Prostate gland (tissue), 2 donors: ENCODE measurements around the gene CACNA2D4. TPM values are rescaled to one million over a fixed set of nuclear protein-coding genes. Genes with fewer than 3 reads are reported as not detected.

Experiments
- DNase-seq: peaks from one replicate; pipeline ENCODE4 v3.0.0-alpha.2; 2019; ENCODE audit warnings: low spot score
- H3K27ac ChIP-seq, 2 donors: fragments of 200-600 bp; sonication (generic); 2 replicates each; pipeline ENCODE4 v1.5.1; 2017 to 2019
- H3K27me3 ChIP-seq: fragments of 200-600 bp; sonication (generic); replicated peaks from 2 replicates; pipeline ENCODE4 v1.5.1; 2019; ENCODE audit not compliant: insufficient read depth
- H3K36me3 ChIP-seq, 2 donors: fragments of 200-600 bp; sonication (generic); 1 replicate in 1 of 2; 2 replicates in 1 of 2; pipeline versions ENCODE4 v1.5.1 to v1.8.1; 2017 to 2019
- H3K4me1 ChIP-seq: fragments of 200-600 bp; sonication (generic); replicated peaks from 2 replicates; pipeline ENCODE4 v1.5.1; 2019
- H3K4me3 ChIP-seq, 2 donors: fragments of 200-600 bp; sonication (generic); 2 replicates each; pipeline ENCODE4 v1.5.1; 2017 to 2019
- H3K9me3 ChIP-seq: fragments of 200-600 bp; sonication (generic); 2 replicates; pipeline ENCODE4 v1.5.1; 2017
- POLR2A ChIP-seq: fragments of 450-650 bp; IDR thresholded peaks from one replicate; pipeline ENCODE4 v1.6.1; 2016; ENCODE audit warnings: antibody characterized with exemption, mild to moderate bottlenecking
- POLR2AphosphoS5 ChIP-seq: sonication (generic); formaldehyde crosslinking; IDR thresholded peaks from one replicate; pipeline ENCODE4 v1.6.1; 2017; ENCODE audit warnings: antibody characterized with exemption
- WGBS: methylation state at CpG from one replicate; pipeline ENCODE4 v1.1.5; 2018; 5-methylcytosine and 5-hydroxymethylcytosine counted together
- intact Hi-C: fragments of 100-400 bp; cut with DNase I; formaldehyde crosslinking; loops from one replicate; pipeline ENCODE4 v1.14.2; 2022
- total RNA-seq, 2 donors: library from RNA; depleted of rRNA; stranded (reverse); fragments of >200 nt; gene quantifications; one replicate each; pipeline ENCODE4 v1.1.0, GENCODE V29; 2016
- TF ChIP-seq, protein P1 (sequence below), 4 experiments: fragments of 200-600 bp in 2 of 4; fragments of 450-650 bp in 2 of 4; sonication (generic) in 2 of 4; IDR thresholded peaks; 1 replicate in 3 of 4; 2 replicates in 1 of 4; pipeline ENCODE4 v1.5.1; 2016 to 2019; ENCODE audit warnings: antibody characterized with exemption in 4 of 4, mild to moderate bottlenecking in 2 of 4, moderate library complexity in 2 of 4

The CACNA2D4 gene
- total RNA-seq, 2 donors from 2014 or later, result 1.4 to 9.4 TPM

DNA sequence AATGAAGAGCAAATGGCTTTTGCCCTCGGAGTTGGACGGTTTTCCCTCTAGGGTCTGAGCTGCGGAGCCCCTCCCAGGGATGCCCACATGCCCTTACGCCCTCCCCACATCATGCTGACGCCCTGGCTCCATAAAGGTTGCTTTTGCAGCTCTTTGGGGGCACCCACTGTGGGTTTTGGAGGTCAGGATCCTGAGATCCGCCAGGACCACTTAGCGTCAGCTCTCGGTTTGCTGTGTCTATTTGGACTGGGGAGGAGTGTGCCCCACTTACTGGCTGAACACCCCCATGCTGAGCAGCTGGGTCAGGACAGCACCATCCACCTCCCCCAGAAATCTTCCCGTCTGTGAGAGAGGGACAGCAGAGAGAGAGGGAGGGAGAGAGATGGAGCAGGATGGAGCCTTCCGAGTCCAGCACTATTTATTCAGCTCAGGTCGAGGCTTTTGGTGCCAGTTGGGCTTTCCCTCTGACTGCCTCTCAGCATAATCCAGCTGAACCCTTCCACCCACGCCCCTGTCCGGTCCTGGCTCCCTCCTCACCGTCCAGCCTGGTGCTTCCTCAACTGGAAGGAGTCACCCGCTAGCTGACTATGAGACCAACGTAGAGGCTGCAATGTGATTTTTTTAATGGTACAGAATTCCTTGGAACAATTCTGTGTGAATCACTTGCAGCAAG lies 117.0 kb downstream of the CACNA2D4 start:
- peaks cover 4% of the 10 kb centered on the region for H3K4me1 ChIP-seq
- TF ChIP-seq POLR2A (no peak), POLR2AphosphoS5 (no peak)
- TF ChIP-seq, protein P1, sequence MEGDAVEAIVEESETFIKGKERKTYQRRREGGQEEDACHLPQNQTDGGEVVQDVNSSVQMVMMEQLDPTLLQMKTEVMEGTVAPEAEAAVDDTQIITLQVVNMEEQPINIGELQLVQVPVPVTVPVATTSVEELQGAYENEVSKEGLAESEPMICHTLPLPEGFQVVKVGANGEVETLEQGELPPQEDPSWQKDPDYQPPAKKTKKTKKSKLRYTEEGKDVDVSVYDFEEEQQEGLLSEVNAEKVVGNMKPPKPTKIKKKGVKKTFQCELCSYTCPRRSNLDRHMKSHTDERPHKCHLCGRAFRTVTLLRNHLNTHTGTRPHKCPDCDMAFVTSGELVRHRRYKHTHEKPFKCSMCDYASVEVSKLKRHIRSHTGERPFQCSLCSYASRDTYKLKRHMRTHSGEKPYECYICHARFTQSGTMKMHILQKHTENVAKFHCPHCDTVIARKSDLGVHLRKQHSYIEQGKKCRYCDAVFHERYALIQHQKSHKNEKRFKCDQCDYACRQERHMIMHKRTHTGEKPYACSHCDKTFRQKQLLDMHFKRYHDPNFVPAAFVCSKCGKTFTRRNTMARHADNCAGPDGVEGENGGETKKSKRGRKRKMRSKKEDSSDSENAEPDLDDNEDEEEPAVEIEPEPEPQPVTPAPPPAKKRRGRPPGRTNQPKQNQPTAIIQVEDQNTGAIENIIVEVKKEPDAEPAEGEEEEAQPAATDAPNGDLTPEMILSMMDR (IDR thresholded peaks at IDR 0.05), result no peak
- H3K36me3 ChIP-seq, result no peaks in the 10 kb centered on the region
- no peak overlapping the region for H3K27ac ChIP-seq
- intact Hi-C loops, result no loop called here
- H3K4me3 ChIP-seq, result no peak overlapping the region
- WGBS, result 59% methylated on average over 16 of the region's 16 CpGs
- no peak for DNase-seq
- H3K9me3 ChIP-seq, result no peaks in the 10 kb centered on the region
- no peaks in the 10 kb centered on the region for H3K27me3 ChIP-seq

DNA sequence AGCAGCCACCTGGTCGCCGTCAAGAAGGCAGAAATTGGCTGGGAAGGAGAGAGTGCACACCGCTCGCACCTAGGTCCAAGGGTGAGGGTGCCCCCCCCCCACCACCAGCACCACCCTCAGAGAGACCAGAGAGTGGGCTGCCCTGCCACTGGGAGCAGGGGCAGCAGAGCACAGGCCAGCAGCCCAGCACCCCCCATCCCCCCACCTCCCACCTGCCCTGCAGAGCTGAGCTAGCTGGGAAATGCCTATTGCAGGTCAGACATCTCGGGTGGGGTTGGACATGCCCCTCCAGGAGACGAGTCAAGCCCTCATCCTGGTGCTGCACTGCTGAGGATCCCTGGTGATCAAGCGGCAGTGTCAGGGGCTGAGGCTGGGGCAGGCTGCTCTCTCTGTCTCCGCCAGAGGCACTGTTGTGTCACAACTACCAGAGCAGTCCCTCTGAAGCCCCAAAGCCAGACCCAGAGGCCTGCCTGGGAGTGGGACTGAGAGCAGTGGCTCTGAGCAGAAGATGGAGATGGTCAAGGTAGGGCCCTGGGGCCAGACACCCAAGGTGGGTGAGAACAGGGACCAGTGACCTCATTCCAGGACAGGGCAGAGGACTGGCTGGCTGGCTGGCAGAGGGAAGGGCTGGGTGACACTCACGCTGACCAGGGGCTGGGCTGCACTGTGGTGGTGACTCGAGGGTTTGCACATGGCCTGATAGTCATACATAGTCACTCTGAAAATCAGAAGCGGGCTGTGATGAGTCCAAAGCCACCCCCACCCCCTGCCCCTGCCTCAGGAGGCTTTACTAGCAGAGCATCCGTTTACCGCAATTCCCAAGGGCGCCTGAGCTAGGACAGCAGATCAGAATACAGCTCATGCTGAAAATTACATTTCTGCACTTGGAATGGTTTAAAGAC lies 117.8 kb downstream of the CACNA2D4 start:
- DNase-seq, result no peak
- TF ChIP-seq POLR2A (no peak), POLR2AphosphoS5 (no peak)
- TF ChIP-seq, protein P1 (IDR thresholded peaks at IDR 0.05), result peak in 1 of 4 experiments; percentile 51
- Histone ChIP-seq H3K36me3 (no peaks in the 10 kb centered on the region), H3K4me1 (peaks cover 5% of the 10 kb centered on the region), H3K4me3 (no peak overlapping the region), H3K9me3 (no peaks in the 10 kb centered on the region), H3K27ac (no peak overlapping the region), H3K27me3 (no peaks in the 10 kb centered on the region)
- intact Hi-C loops, result no loop called here
- WGBS, result 79% methylated on average over 13 of the region's 14 CpGs

DNA sequence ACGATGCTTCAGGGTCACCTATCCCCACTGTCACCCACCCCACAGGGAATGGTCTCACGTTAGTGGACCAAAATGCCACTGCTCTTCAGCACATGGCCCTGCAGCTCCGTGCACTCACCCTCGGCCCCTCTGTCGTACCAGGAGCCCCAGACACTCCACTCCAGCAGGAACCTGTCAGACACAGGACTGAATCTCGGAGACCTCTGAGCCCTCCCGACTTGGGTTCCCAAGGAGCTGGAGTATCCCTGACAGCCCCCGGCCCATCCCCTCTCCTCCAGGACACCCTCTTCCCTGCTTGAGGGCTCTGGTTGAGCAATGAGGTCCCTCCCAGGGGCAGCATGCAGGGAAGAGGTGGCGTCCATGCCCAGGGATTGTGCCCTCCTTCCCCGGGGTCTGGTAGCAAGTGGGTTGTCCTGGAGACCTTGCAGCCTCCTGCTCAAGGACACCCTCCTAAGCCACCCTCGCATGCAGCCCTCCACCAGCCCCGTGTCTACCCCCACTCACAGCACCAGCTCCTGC lies 118.5 kb downstream of the CACNA2D4 start:
- DNase-seq, result no peak
- H3K9me3 ChIP-seq, result no peaks in the 10 kb centered on the region
- TF ChIP-seq POLR2AphosphoS5 (no peak), POLR2A (no peak)
- TF ChIP-seq, protein P1 (IDR thresholded peaks at IDR 0.05), result no peak
- peaks cover 5% of the 10 kb centered on the region for H3K4me1 ChIP-seq
- H3K4me3 ChIP-seq, result no peak overlapping the region
- 80% methylated on average over 12 of the region's 12 CpGs for WGBS
- intact Hi-C loops, result loop anchor here (5.0 kb wide), 3 partner anchors 252 to 782 kb away; partner anchors contain the start of gene CACNA1C
- no peaks in the 10 kb centered on the region for H3K36me3 ChIP-seq
- no peak overlapping the region for H3K27ac ChIP-seq
- no peaks in the 10 kb centered on the region for H3K27me3 ChIP-seq

- intact Hi-C loops, result loop anchor here (5.0 kb wide), 3 partner anchors 253 to 783 kb away; partner anchors contain the start of gene CACNA1C
- Histone ChIP-seq H3K27ac (no peak overlapping the region), H3K36me3 (no peaks in the 10 kb centered on the region), H3K9me3 (no peaks in the 10 kb centered on the region), H3K4me3 (no peak overlapping the region), H3K27me3 (no peaks in the 10 kb centered on the region), H3K4me1 (peaks cover 5% of the 10 kb centered on the region)
- DNase-seq, result no peak
- WGBS, result 87% methylated on average over 21 of the region's 21 CpGs
- TF ChIP-seq POLR2AphosphoS5, result no peak
- TF ChIP-seq, protein P1 (IDR thresholded peaks at IDR 0.05), result no peak
Measured at GRCh38 chr12:1799051-1799881, 119.2 kb downstream of the CACNA2D4 start.
